Body of pancreas (tissue), 4 donors: ENCODE results near the gene CIP2A.

Experiments
- CTCF ChIP-seq, 7 experiments: fragments of 450-650 bp in 4 of 7; fragments of 200-600 bp in 3 of 7; sonication (generic) in 3 of 7; IDR thresholded peaks; one replicate each; pipeline ENCODE4 v1.5.1; 2016 to 2019; ENCODE audit warnings: antibody characterized with exemption in 7 of 7
- POLR2A ChIP-seq, 3 donors: fragments of 450-650 bp; IDR thresholded peaks; one replicate each; pipeline ENCODE4 v1.6.1; 2016; ENCODE audit warnings: antibody characterized with exemption in 3 of 3, mild to moderate bottlenecking in 2 of 3

GRCh38 chr3:108509263-108509662, 80.0 kb downstream of the CIP2A start:
- no peak for TF ChIP-seq CTCF (IDR thresholded peaks at IDR 0.05)
- no peak for TF ChIP-seq POLR2A (IDR thresholded peaks at IDR 0.05)
